Endothelial cell of umbilical vein (primary cell): ENCODE measurements around the gene TTC4. TPM values are rescaled to one million over a fixed set of nuclear protein-coding genes. Genes with fewer than 3 reads are reported as not detected.

Experiments used
- BruUV-seq: library from RNA; stranded (reverse); fragments of 400-500 nt; replicated peaks from 2 replicates; lab custom pipeline; 2021; lab: Mats Ljungman, UMichigan
- CTCF ChIA-PET: fragments of 300-600, 350-600 bp; sonication (Branson Sonifier 250); formaldehyde crosslinking; loops from one replicate; lab custom pipeline; 2021; ENCODE audit warnings: antibody characterized with exemption, inconsistent platforms; lab: Charles Lee
- POLR2A ChIA-PET: fragments of 300-600, 350-600 bp; sonication (Branson Sonifier 250); formaldehyde crosslinking; loops from one replicate; lab custom pipeline; 2021; ENCODE audit warnings: antibody characterized with exemption, inconsistent platforms; lab: Charles Lee
- DNase-seq: peaks from one replicate; pipeline ENCODE4 v3.0.0-alpha.2; 2011; ENCODE audit warnings: low read depth, low spot score
- FAIRE-seq: peaks from 2 replicates; lab custom pipeline; 2011; peaks lifted over from hg19 to GRCh38; lab: Jason Lieb, UNC
- H2AFZ ChIP-seq: 2 replicates; pipeline ENCODE4 v1.6.0; 2012; ENCODE audit warnings: low read depth, low read length, control low read depth, inconsistent platforms
- H3K27ac ChIP-seq: 2 replicates; pipeline ENCODE4 v1.5.1; 2011; ENCODE audit warnings: low read depth, mild to moderate bottlenecking, control low read depth, low read length, moderate library complexity; ENCODE audit not compliant: insufficient read depth
- H3K27me3 ChIP-seq, 2 experiments: 2 replicates each; pipeline versions ENCODE4 v1.6.0 to v1.6.1; 2011; ENCODE audit warnings: low read length in 2 of 2, mixed read lengths in 1 of 2; ENCODE audit not compliant: control insufficient read depth in 2 of 2, insufficient read depth in 2 of 2
- H3K36me3 ChIP-seq, 2 experiments: 2 replicates in 1 of 2; 3 replicates in 1 of 2; pipeline ENCODE4 v1.5.1; 2011; ENCODE audit warnings: low read length in 2 of 2, mild to moderate bottlenecking in 1 of 2, moderate library complexity in 1 of 2; ENCODE audit not compliant: control insufficient read depth in 2 of 2, insufficient read depth in 2 of 2; ENCODE audit errors: extremely low read depth in 1 of 2
- H3K4me1 ChIP-seq: 3 replicates; pipeline ENCODE4 v1.5.1; 2011; ENCODE audit warnings: mild to moderate bottlenecking, low read length; ENCODE audit not compliant: control insufficient read depth, insufficient read depth; ENCODE audit errors: extremely low read depth
- H3K4me2 ChIP-seq: 2 replicates; pipeline ENCODE4 v1.6.1; 2011; ENCODE audit warnings: low read length, control low read depth, mixed read lengths; ENCODE audit not compliant: insufficient read depth
- H3K4me3 ChIP-seq, 3 experiments: fragments of 200-600 bp in 1 of 3; sonication (generic), shearing (Covaris generic) in 1 of 3; replicated peaks in 1 of 3; 2 replicates each; pipeline ENCODE4 v1.5.1; 2011 to 2016; ENCODE audit warnings: control low read depth in 3 of 3, low read length in 3 of 3, mild to moderate bottlenecking in 2 of 3, inconsistent platforms in 1 of 3, low read depth in 1 of 3, moderate library complexity in 1 of 3; ENCODE audit not compliant: insufficient read depth in 1 of 3
- H3K79me2 ChIP-seq: 2 replicates; pipeline ENCODE4 v1.6.0; 2012; ENCODE audit warnings: low read length, inconsistent platforms; ENCODE audit not compliant: control insufficient read depth, insufficient read depth
- H3K9ac ChIP-seq: replicated peaks from 2 replicates; pipeline ENCODE3; 2011; ENCODE audit warnings: low read length, control low read depth; ENCODE audit not compliant: insufficient read depth; ENCODE audit errors: extremely low read depth
- H3K9me1 ChIP-seq: replicated peaks from 3 replicates; pipeline ENCODE4 v1.6.0; 2011; ENCODE audit warnings: mild to moderate bottlenecking, low read length; ENCODE audit not compliant: control insufficient read depth, insufficient read depth; ENCODE audit errors: extremely low read depth
- H3K9me3 ChIP-seq: replicated peaks from 2 replicates; pipeline ENCODE4 v1.5.1; 2012; ENCODE audit warnings: low read length, inconsistent platforms; ENCODE audit not compliant: control insufficient read depth, insufficient read depth
- H4K20me1 ChIP-seq: replicated peaks from 2 replicates; pipeline ENCODE3; 2011; ENCODE audit warnings: mild to moderate bottlenecking, low read length; ENCODE audit not compliant: control insufficient read depth, insufficient read depth; ENCODE audit errors: extremely low read depth
- EZH2 ChIP-seq: IDR thresholded peaks from 2 replicates; pipeline ENCODE4 v1.6.1; 2012; ENCODE audit warnings: borderline replicate concordance, low read depth, mild to moderate bottlenecking, moderate library complexity, low read length, inconsistent platforms; ENCODE audit not compliant: severe bottlenecking
- FOS ChIP-seq: IDR thresholded peaks from 2 replicates; pipeline ENCODE4 v1.6.1; 2011; ENCODE audit warnings: mild to moderate bottlenecking, low read length, moderate library complexity, borderline replicate concordance; ENCODE audit not compliant: insufficient read depth
- GATA2 ChIP-seq: IDR thresholded peaks from 2 replicates; pipeline ENCODE4 v1.7.0; 2011; ENCODE audit warnings: low read depth, mild to moderate bottlenecking, moderate library complexity, mixed read lengths, low read length; ENCODE audit not compliant: insufficient read length, insufficient read depth
- JUN ChIP-seq: IDR thresholded peaks from 2 replicates; pipeline ENCODE4 v1.6.1; 2011; ENCODE audit warnings: borderline replicate concordance, low read depth; ENCODE audit not compliant: insufficient read length, insufficient read depth
- MYC ChIP-seq: IDR thresholded peaks from one replicate; pipeline ENCODE4 v1.6.1; 2011; ENCODE audit warnings: mild to moderate bottlenecking, low read depth, low read length
- POLR2A ChIP-seq: IDR thresholded peaks from 2 replicates; pipeline ENCODE4 v1.6.1; 2012; ENCODE audit warnings: low read depth, mild to moderate bottlenecking, control low read depth, low read length
- POLR2AphosphoS5 ChIP-seq: IDR thresholded peaks from 2 replicates; pipeline ENCODE4 v1.6.1; 2012; ENCODE audit warnings: low read depth, mild to moderate bottlenecking, control low read depth, low read length, moderate library complexity; ENCODE audit not compliant: insufficient read depth
- dilution Hi-C: fragments of 300-500 bp; cut with MboI; formaldehyde crosslinking; loops from one replicate; pipeline ENCODE4 v1.15.0; 2019; ENCODE audit warnings: low sequenced_read_pairs; ENCODE audit not compliant: extremely low pct_ligation_motif_present
- intact Hi-C: fragments of 100-400 bp; cut with micrococcal nuclease; formaldehyde crosslinking; loops from one replicate; pipeline ENCODE4 v1.10.0; 2022
- polyA plus RNA-seq, 4 experiments: library from polyadenylated mRNA; depleted of rRNA in 3 of 4; stranded (reverse) in 3 of 4; unstranded in 1 of 4; fragments of >200 nt; gene quantifications; 2 replicates each; pipeline versions ENCODE4 v1.2.1 to v1.2.3, GENCODE V29; 2011 to 2012; ENCODE audit warnings: missing spikeins in 1 of 4
- total RNA-seq: library from RNA; stranded (reverse); gene quantifications from 2 replicates; pipeline ENCODE4 v1.2.3, GENCODE V29; 2021
- TF ChIP-seq, protein P1 (sequence below): IDR thresholded peaks from 2 replicates; pipeline ENCODE4 v1.6.1; 2011; ENCODE audit not compliant: insufficient read depth, insufficient read length
- TF ChIP-seq, protein P2 (sequence below), 2 donors: IDR thresholded peaks; 1 replicate in 1 of 2; 2 replicates in 1 of 2; pipeline ENCODE4 v1.5.1; 2011; ENCODE audit warnings: low read length in 2 of 2, mild to moderate bottlenecking in 2 of 2, moderate library complexity in 2 of 2, control low read depth in 1 of 2, inconsistent platforms in 1 of 2, low read depth in 1 of 2; ENCODE audit not compliant: insufficient read depth in 1 of 2; ENCODE audit errors: extremely low read depth in 1 of 2

Gene TTC4
- total and polyA plus RNA-seq, 2 donors (not counting 3 experiments of a cell fraction or from before 2014, with no cell fraction given) = 19.2 to 28.8 TPM

GRCh38 chr1:54751426-54751825, 35.8 kb downstream of the TTC4 start:
- Histone ChIP-seq H3K4me1 (no peaks in the 10 kb centered on the region), H4K20me1 (no peaks in the 10 kb centered on the region), H3K9me1 (no peaks in the 10 kb centered on the region), H3K36me3 (no peaks in the 10 kb centered on the region), H3K4me2 (no peak overlapping the region), H3K9ac (no peak overlapping the region), H3K27me3 (no peaks in the 10 kb centered on the region), H3K27ac (no peak overlapping the region), H3K4me3 (no peak overlapping the region), H3K9me3 (no peaks in the 10 kb centered on the region), H2AFZ (no peak overlapping the region), H3K79me2 (no peaks in the 10 kb centered on the region)
- POLR2A ChIA-PET = no interaction called here
- TF ChIP-seq GATA2 (no peak), POLR2AphosphoS5 (no peak)
- no TSS peak for BruUV-seq
- CTCF ChIA-PET = interaction anchor here (1.2 kb wide), 1 partner anchor 252 kb away, joined by 3 read pairs; no protein-coding TSS in a partner anchor
- dilution Hi-C loops = no loop called here
- no peak for FAIRE-seq
- no peak for DNase-seq
- intact Hi-C loops = no loop called here

- ChIA-PET POLR2A (no interaction called here), CTCF (no interaction called here)
- Histone ChIP-seq H3K9me1 (no peaks in the 10 kb centered on the region), H4K20me1 (no peaks in the 10 kb centered on the region), H3K4me1 (no peaks in the 10 kb centered on the region), H2AFZ (no peak overlapping the region), H3K27me3 (no peaks in the 10 kb centered on the region), H3K4me3 (no peak overlapping the region), H3K4me2 (no peak overlapping the region), H3K27ac (no peak overlapping the region), H3K79me2 (no peaks in the 10 kb centered on the region), H3K9ac (no peak overlapping the region), H3K36me3 (peaks cover 0 to 11% of the 10 kb centered on the region in 2 experiments), H3K9me3 (no peaks in the 10 kb centered on the region)
- DNase-seq (no peak), FAIRE-seq (no peak)
- no peak for TF ChIP-seq EZH2
- TF ChIP-seq GATA2 = no peak
- TF ChIP-seq MYC = no peak
- no peak for TF ChIP-seq POLR2AphosphoS5
- TF ChIP-seq, protein P1, sequence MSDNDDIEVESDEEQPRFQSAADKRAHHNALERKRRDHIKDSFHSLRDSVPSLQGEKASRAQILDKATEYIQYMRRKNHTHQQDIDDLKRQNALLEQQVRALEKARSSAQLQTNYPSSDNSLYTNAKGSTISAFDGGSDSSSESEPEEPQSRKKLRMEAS = no peak
- TF ChIP-seq JUN = no peak
- TF ChIP-seq FOS = no peak
- no peak for TF ChIP-seq POLR2A
- TF ChIP-seq, protein P2, sequence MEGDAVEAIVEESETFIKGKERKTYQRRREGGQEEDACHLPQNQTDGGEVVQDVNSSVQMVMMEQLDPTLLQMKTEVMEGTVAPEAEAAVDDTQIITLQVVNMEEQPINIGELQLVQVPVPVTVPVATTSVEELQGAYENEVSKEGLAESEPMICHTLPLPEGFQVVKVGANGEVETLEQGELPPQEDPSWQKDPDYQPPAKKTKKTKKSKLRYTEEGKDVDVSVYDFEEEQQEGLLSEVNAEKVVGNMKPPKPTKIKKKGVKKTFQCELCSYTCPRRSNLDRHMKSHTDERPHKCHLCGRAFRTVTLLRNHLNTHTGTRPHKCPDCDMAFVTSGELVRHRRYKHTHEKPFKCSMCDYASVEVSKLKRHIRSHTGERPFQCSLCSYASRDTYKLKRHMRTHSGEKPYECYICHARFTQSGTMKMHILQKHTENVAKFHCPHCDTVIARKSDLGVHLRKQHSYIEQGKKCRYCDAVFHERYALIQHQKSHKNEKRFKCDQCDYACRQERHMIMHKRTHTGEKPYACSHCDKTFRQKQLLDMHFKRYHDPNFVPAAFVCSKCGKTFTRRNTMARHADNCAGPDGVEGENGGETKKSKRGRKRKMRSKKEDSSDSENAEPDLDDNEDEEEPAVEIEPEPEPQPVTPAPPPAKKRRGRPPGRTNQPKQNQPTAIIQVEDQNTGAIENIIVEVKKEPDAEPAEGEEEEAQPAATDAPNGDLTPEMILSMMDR (IDR thresholded peaks at IDR 0.05; ENCODE audit: extremely low read depth in 1 of 2, insufficient read depth in 1 of 2, low read depth in 1 of 2, low read length in 2 of 2) = no peak
- intact Hi-C loops (no loop called here), dilution Hi-C loops (no loop called here)
- no TSS peak for BruUV-seq
Measured at GRCh38 chr1:54754045-54754444, 38.4 kb downstream of the TTC4 start.
